ENCODE results near the gene MAD1L1. TPM values are rescaled to one million over a fixed set of nuclear protein-coding genes. Genes with fewer than 3 reads are reported as not detected.

Gene MAD1L1
- total and polyA plus RNA-seq, 2 of the 4 experiments (the other 2 are of a cell fraction): 29.0 to 40.9 TPM

- CTCF ChIA-PET: no interaction called here
- Histone ChIP-seq H3K27me3 (ENCODE audit: control insufficient read depth, insufficient read depth, low read length) (no peaks in the 10 kb centered on the region), H3K9me1 (ENCODE audit: insufficient read depth, low read length) (0 out of 2 replicates have a peak, but pooled peaks cover 4% of the 10 kb centered on the region), H3K4me1 (ENCODE audit: control insufficient read depth, insufficient read depth, low read length) (no peaks in the 10 kb centered on the region), H3K79me1 (ENCODE audit: low read depth in 1 of 2, low read length in 2 of 2) (no peaks in the 10 kb centered on the region; a peak in 1 of 4 replicates), H3K4me2 (ENCODE audit: low read depth, low read length) (no peak overlapping the region), H3K27ac (ENCODE audit: insufficient read depth, low read length) (no peak overlapping the region), H3K9ac (ENCODE audit: low read depth, low read length) (no peak overlapping the region), H4K20me1 (ENCODE audit: insufficient read depth, low read length) (peaks cover 13% of the 10 kb centered on the region), H4K8ac (ENCODE audit: low read depth in 2 of 2, low read length in 2 of 2) (no peak overlapping the region), H2BK15ac (ENCODE audit: low read depth, low read length) (no peak overlapping the region), H2BK5ac (ENCODE audit: low read depth, low read length, poor library complexity, severe bottlenecking) (no peak overlapping the region), H2AK5ac (ENCODE audit: low read depth, low read length) (no peak overlapping the region), H2AK9ac (replicated peaks; ENCODE audit: low read depth, low read length, poor library complexity) (no peak overlapping the region), H4K5ac (ENCODE audit: low read depth, low read length) (no peak overlapping the region), H3K36me3 (ENCODE audit: control insufficient read depth, insufficient read depth, low read length) (peaks cover 19% of the 10 kb centered on the region), H4K91ac (ENCODE audit: insufficient read depth, low read depth, low read length) (no peak overlapping the region), H3K18ac (ENCODE audit: low read depth, low read length) (no peak overlapping the region), H3K14ac (replicated peaks; ENCODE audit: low read depth, low read length) (no peak overlapping the region), H2AFZ (replicated peaks; ENCODE audit: low read length, poor library complexity) (no peak overlapping the region), H3K4ac (ENCODE audit: low read depth, low read length) (no peak overlapping the region), H2BK20ac (ENCODE audit: low read depth, low read length) (no peak overlapping the region), H3K4me3 (ENCODE audit: insufficient read depth, low read depth, low read length) (no peak overlapping the region), H3K56ac (ENCODE audit: extremely low read depth, insufficient read depth, low read length) (no peak overlapping the region), H3K23ac (ENCODE audit: low read depth, low read length) (no peak overlapping the region), H3K9me3 (ENCODE audit: control insufficient read depth, insufficient read depth, low read length) (no peaks in the 10 kb centered on the region), H2BK120ac (ENCODE audit: low read depth, low read length) (no peak overlapping the region)
- in situ Hi-C loops (cut with MboI; ENCODE audit: low sequenced_read_pairs): no loop called here
- no TSS peak for BruUV-seq (replicated peaks)
- 96% methylated on average over 13 of the region's 20 CpGs; no CpG with 5 or more reads in 1 of the 2 experiments for WGBS, 2 experiments (ENCODE audit: extremely low coverage in 2 of 2, insufficient read length in 1 of 2)
- POLR2A ChIA-PET (ENCODE audit: unreplicated experiment): no interaction called here
- ATAC-seq (ENCODE audit: low read depth): no peak
- dilution Hi-C loops (cut with HindIII; ENCODE audit: low sequenced_read_pairs, unreplicated experiment): no loop called here
- intact Hi-C loops (cut with micrococcal nuclease): no loop called here
- no peak for DNase-seq
- TF ChIP-seq RFX5 (IDR thresholded peaks at IDR 0.05; ENCODE audit: low read depth, low read length) (no peak), USF2 (IDR thresholded peaks at IDR 0.05; ENCODE audit: low read depth, low read length) (no peak), RAD21 (IDR thresholded peaks at IDR 0.05; ENCODE audit: low read length) (no peak), CHD1 (IDR thresholded peaks at IDR 0.05; ENCODE audit: low read depth, low read length) (no peak), MAFK (IDR thresholded peaks at IDR 0.05; ENCODE audit: low read depth, low read length) (no peak), MAZ (IDR thresholded peaks at IDR 0.05; ENCODE audit: borderline replicate concordance, low read depth, low read length) (no peak), RCOR1 (IDR thresholded peaks at IDR 0.05; ENCODE audit: insufficient replicate concordance, low read length) (no peak), NFE2L2 (IDR thresholded peaks at IDR 0.05; ENCODE audit: low read depth, low read length) (no peak), POLR2A (IDR thresholded peaks at IDR 0.05; ENCODE audit: low read depth, low read length) (no peak), FOS (IDR thresholded peaks at IDR 0.05; ENCODE audit: low read depth, low read length) (no peak), BHLHE40 (IDR thresholded peaks at IDR 0.05; ENCODE audit: low read depth, low read length) (no peak)
- TF ChIP-seq, protein P1, sequence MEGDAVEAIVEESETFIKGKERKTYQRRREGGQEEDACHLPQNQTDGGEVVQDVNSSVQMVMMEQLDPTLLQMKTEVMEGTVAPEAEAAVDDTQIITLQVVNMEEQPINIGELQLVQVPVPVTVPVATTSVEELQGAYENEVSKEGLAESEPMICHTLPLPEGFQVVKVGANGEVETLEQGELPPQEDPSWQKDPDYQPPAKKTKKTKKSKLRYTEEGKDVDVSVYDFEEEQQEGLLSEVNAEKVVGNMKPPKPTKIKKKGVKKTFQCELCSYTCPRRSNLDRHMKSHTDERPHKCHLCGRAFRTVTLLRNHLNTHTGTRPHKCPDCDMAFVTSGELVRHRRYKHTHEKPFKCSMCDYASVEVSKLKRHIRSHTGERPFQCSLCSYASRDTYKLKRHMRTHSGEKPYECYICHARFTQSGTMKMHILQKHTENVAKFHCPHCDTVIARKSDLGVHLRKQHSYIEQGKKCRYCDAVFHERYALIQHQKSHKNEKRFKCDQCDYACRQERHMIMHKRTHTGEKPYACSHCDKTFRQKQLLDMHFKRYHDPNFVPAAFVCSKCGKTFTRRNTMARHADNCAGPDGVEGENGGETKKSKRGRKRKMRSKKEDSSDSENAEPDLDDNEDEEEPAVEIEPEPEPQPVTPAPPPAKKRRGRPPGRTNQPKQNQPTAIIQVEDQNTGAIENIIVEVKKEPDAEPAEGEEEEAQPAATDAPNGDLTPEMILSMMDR (conservative IDR thresholded peaks at IDR 0.05; ENCODE audit: low read depth, low read length): no peak
- TF ChIP-seq, protein P2, sequence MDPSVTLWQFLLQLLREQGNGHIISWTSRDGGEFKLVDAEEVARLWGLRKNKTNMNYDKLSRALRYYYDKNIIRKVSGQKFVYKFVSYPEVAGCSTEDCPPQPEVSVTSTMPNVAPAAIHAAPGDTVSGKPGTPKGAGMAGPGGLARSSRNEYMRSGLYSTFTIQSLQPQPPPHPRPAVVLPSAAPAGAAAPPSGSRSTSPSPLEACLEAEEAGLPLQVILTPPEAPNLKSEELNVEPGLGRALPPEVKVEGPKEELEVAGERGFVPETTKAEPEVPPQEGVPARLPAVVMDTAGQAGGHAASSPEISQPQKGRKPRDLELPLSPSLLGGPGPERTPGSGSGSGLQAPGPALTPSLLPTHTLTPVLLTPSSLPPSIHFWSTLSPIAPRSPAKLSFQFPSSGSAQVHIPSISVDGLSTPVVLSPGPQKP (IDR thresholded peaks at IDR 0.05; ENCODE audit: borderline replicate concordance, low read depth, low read length): no peak
Measured at GRCh38 chr7:2142386-2142785, 90.4 kb downstream of the MAD1L1 start.
